D721Med (cell line): ENCODE data around the gene CALML5.
"Not testable (repeated sequence)": the region's sequence is repeated elsewhere in the genome, so short reads cannot be mapped to it uniquely, and the experiment has no call there.

ENCODE experiments used
- DNase-seq: peaks from one replicate; pipeline ENCODE4 v3.0.0; 2011; ENCODE audit warnings: low spot score; ENCODE audit not compliant: insufficient read length
- FAIRE-seq: peaks from 2 replicates; lab custom pipeline; 2011; peaks lifted over from hg19 to GRCh38; lab: Jason Lieb, UNC
- CTCF ChIP-seq: IDR thresholded peaks from 2 replicates; pipeline ENCODE4 v1.5.1; 2012; ENCODE audit warnings: mild to moderate bottlenecking, control low read depth; ENCODE audit not compliant: insufficient read depth; ENCODE audit errors: missing control alignments

The CALML5 gene

GRCh38 chr10:5480162-5480941 is 19.0 kb downstream of the CALML5 start:
- DNase-seq, result no peak
- no peak for FAIRE-seq
- TF ChIP-seq CTCF, result no peak

GRCh38 chr10:5479481-5480161 is 19.7 kb downstream of the CALML5 start:
- TF ChIP-seq CTCF, result no peak
- FAIRE-seq, result no peak
- DNase-seq, result no peak

- TF ChIP-seq CTCF, result no peak
- DNase-seq (no peak), FAIRE-seq (no peak)
These were observed 20.6 kb downstream of the CALML5 start for GRCh38 chr10:5478694-5479305.

GRCh38 chr10:5477948-5478693 is 21.2 kb downstream of the CALML5 start:
- no peak for TF ChIP-seq CTCF
- no peak for DNase-seq
- no peak for FAIRE-seq

GRCh38 chr10:5476918-5477525 is 22.3 kb downstream of the CALML5 start:
- no peak for DNase-seq
- no peak for FAIRE-seq
- no peak for TF ChIP-seq CTCF

GRCh38 chr10:5475974-5476807 is 23.2 kb downstream of the CALML5 start:
- not testable (repeated sequence) for DNase-seq, FAIRE-seq

GRCh38 chr10:5475088-5475487 is 24.3 kb downstream of the CALML5 start:
- FAIRE-seq, DNase-seq: not testable (repeated sequence)

GRCh38 chr10:5474642-5475041 is 24.7 kb downstream of the CALML5 start:
- DNase-seq, FAIRE-seq: not testable (repeated sequence)
